ENCODE measurements around the gene MEIS1.

DNA sequence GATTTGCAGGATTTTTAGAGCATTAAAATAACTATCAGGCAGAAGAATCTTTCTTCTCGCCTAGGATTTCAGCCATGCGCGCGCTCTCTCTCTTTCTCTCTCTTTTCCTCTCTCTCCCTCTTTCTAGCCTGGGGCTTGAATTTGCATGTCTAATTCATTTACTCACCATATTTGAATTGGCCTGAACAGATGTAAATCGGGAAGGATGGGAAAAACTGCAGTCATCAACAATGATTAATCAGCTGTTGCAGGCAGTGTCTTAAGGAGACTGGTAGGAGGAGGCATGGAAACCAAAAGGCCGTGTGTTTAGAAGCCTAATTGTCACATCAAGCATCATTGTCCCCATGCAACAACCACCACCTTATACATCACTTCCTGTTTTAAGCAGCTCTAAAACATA is 137.0 kb downstream of the MEIS1 start:
- TF ChIP-seq, protein P1, sequence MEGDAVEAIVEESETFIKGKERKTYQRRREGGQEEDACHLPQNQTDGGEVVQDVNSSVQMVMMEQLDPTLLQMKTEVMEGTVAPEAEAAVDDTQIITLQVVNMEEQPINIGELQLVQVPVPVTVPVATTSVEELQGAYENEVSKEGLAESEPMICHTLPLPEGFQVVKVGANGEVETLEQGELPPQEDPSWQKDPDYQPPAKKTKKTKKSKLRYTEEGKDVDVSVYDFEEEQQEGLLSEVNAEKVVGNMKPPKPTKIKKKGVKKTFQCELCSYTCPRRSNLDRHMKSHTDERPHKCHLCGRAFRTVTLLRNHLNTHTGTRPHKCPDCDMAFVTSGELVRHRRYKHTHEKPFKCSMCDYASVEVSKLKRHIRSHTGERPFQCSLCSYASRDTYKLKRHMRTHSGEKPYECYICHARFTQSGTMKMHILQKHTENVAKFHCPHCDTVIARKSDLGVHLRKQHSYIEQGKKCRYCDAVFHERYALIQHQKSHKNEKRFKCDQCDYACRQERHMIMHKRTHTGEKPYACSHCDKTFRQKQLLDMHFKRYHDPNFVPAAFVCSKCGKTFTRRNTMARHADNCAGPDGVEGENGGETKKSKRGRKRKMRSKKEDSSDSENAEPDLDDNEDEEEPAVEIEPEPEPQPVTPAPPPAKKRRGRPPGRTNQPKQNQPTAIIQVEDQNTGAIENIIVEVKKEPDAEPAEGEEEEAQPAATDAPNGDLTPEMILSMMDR (IDR thresholded peaks at IDR 0.05): no peak
- TF ChIP-seq POLR2A (IDR thresholded peaks at IDR 0.05): no peak
- TF ChIP-seq POLR2AphosphoS5 (IDR thresholded peaks at IDR 0.05): no peak
